Panc1 (cell line): ENCODE results near the gene PYDC1.

Experiments used
- CTCF ChIP-seq: fragments of 450-650 bp; IDR thresholded peaks from 2 replicates; pipeline ENCODE4 v1.5.1; 2017; ENCODE audit warnings: mild to moderate bottlenecking
- POLR2AphosphoS5 ChIP-seq: IDR thresholded peaks from 2 replicates; pipeline ENCODE4 v1.6.1; 2012; ENCODE audit warnings: mild to moderate bottlenecking, low read depth, low read length, moderate library complexity
- REST ChIP-seq, 2 experiments: IDR thresholded peaks; 2 replicates each; pipeline ENCODE4 v1.6.1; 2011 to 2012; ENCODE audit warnings: low read depth in 2 of 2, control low read depth in 1 of 2, low read length in 1 of 2, mild to moderate bottlenecking in 1 of 2, moderate library complexity in 1 of 2; ENCODE audit not compliant: insufficient read depth in 1 of 2

GRCh38 chr16:31250782-31251384, 33.9 kb upstream of the PYDC1 start:
- TF ChIP-seq CTCF (no peak), REST (IDR thresholded peaks at IDR 0.05; ENCODE audit: insufficient read depth in 1 of 2, low read depth in 2 of 2, low read length in 1 of 2) (no peak), POLR2AphosphoS5 (no peak)
